HepG2 (cell line): ENCODE measurements around the gene ANKLE1. TPM values are rescaled to one million over a fixed set of nuclear protein-coding genes. Genes with fewer than 3 reads are reported as not detected.

Source experiments
- BCL6 ChIP-seq: IDR thresholded peaks from 2 replicates; pipeline ENCODE4 v1.6.1; 2016; ENCODE audit warnings: missing genetic modification reagents, missing compliant biosample characterization
- CREB1 ChIP-seq, 2 experiments: fragments of 450-650 bp in 1 of 2; IDR thresholded peaks; 2 replicates each; pipeline ENCODE4 v1.6.1; 2016 to 2017; ENCODE audit warnings: control low read depth in 1 of 2, mild to moderate bottlenecking in 1 of 2, missing compliant biosample characterization in 1 of 2, missing genetic modification characterization in 1 of 2
- ERF ChIP-seq: IDR thresholded peaks from 2 replicates; pipeline ENCODE4 v1.6.1; 2018; ENCODE audit warnings: missing biosample characterization, missing genetic modification reagents
- GMEB1 ChIP-seq: sonication (generic); formaldehyde crosslinking; IDR thresholded peaks from 2 replicates; pipeline ENCODE4 v1.5.1; 2020; ENCODE audit warnings: missing genetic modification reagents, mild to moderate bottlenecking, borderline replicate concordance
- IKZF4 ChIP-seq: sonication (generic); formaldehyde crosslinking; IDR thresholded peaks from 2 replicates; pipeline ENCODE4 v1.5.1; 2020; ENCODE audit warnings: borderline replicate concordance, mild to moderate bottlenecking, low read depth, missing genetic modification reagents; ENCODE audit errors: not compliant biosample characterization
- MEF2D ChIP-seq: sonication (generic); formaldehyde crosslinking; IDR thresholded peaks from 2 replicates; pipeline ENCODE4 v1.5.1; 2020; ENCODE audit warnings: mild to moderate bottlenecking, missing genetic modification reagents
- NR2C2 ChIP-seq: sonication (generic); formaldehyde crosslinking; IDR thresholded peaks from 2 replicates; pipeline ENCODE4 v1.4.0; 2020; ENCODE audit warnings: missing genetic modification reagents, mild to moderate bottlenecking, moderate library complexity, borderline replicate concordance
- NR2F1 ChIP-seq, 2 experiments: fragments of 450-650 bp in 1 of 2; formaldehyde crosslinking in 1 of 2; IDR thresholded peaks; 2 replicates each; pipeline versions ENCODE4 v1.5.0 to v1.6.1; 2016 to 2020; ENCODE audit warnings: mild to moderate bottlenecking in 1 of 2, missing compliant biosample characterization in 1 of 2, missing genetic modification reagents in 1 of 2, moderate library complexity in 1 of 2
- PHF21A ChIP-seq: sonication (generic); formaldehyde crosslinking; IDR thresholded peaks from 2 replicates; pipeline ENCODE4 v1.5.0; 2020; ENCODE audit warnings: mild to moderate bottlenecking, missing genetic modification reagents
- SNAPC2 ChIP-seq: sonication (generic); formaldehyde crosslinking; IDR thresholded peaks from 2 replicates; pipeline ENCODE4 v1.8.1; 2022; ENCODE audit warnings: mild to moderate bottlenecking, missing genetic modification reagents
- SPEN ChIP-seq: sonication (generic); formaldehyde crosslinking; IDR thresholded peaks from 2 replicates; pipeline ENCODE4 v1.5.1; 2020; ENCODE audit warnings: low read depth, mild to moderate bottlenecking, missing genetic modification reagents
- TBX2 ChIP-seq: sonication (generic); formaldehyde crosslinking; IDR thresholded peaks from 2 replicates; pipeline ENCODE4 v1.5.0; 2020; ENCODE audit warnings: missing genetic modification reagents, mild to moderate bottlenecking, borderline replicate concordance
- ZIK1 ChIP-seq: sonication (generic); formaldehyde crosslinking; IDR thresholded peaks from 2 replicates; pipeline ENCODE4 v1.5.0; 2020; ENCODE audit warnings: mild to moderate bottlenecking, low read depth, missing genetic modification reagents, borderline replicate concordance
- ZNF138 ChIP-seq: sonication (generic); formaldehyde crosslinking; IDR thresholded peaks from 2 replicates; pipeline ENCODE4 v1.5.0; 2020; ENCODE audit warnings: mild to moderate bottlenecking, low read depth, missing genetic modification reagents
- ZNF546 ChIP-seq: sonication (generic); formaldehyde crosslinking; conservative IDR thresholded peaks from 2 replicates; pipeline ENCODE4 v1.8.1; 2023; ENCODE audit warnings: mild to moderate bottlenecking, missing genetic modification reagents
- ZNF879 ChIP-seq: sonication (generic); formaldehyde crosslinking; IDR thresholded peaks from 2 replicates; pipeline ENCODE4 v1.8.1; 2023; ENCODE audit warnings: missing genetic modification reagents
- ZSCAN25 ChIP-seq: sonication (generic); formaldehyde crosslinking; IDR thresholded peaks from 2 replicates; pipeline ENCODE4 v1.8.0; 2022; ENCODE audit warnings: mild to moderate bottlenecking, missing genetic modification reagents
- polyA plus RNA-seq, 8 experiments: library from polyadenylated mRNA; depleted of rRNA in 3 of 8; stranded (reverse) in 7 of 8; unstranded in 1 of 8; fragments of >200 nt; fragmentation: Illumina TruSeq in 4 of 8; extraction: Trizol in 4 of 8; gene quantifications; 2 replicates each; pipeline versions ENCODE4 v1.2.1 to v1.2.3, GENCODE V29; 2011 to 2016; ENCODE audit warnings: low read depth in 4 of 8, missing spikeins in 1 of 8, mixed read lengths in 1 of 8; ENCODE audit not compliant: insufficient read depth in 1 of 8
- total RNA-seq, 5 experiments: library from RNA; depleted of rRNA; stranded (reverse); fragments of >200 nt; fragmentation: Illumina TruSeq; extraction: Trizol; gene quantifications; 2 replicates each; pipeline ENCODE4 v1.2.3, GENCODE V29; 2016; ENCODE audit warnings: low read depth in 1 of 5
- TF ChIP-seq, protein P1 (sequence below): sonication (generic); formaldehyde crosslinking; IDR thresholded peaks from 2 replicates; pipeline ENCODE4 v1.4.0; 2020; ENCODE audit warnings: missing genetic modification reagents
- TF ChIP-seq, protein P2 (sequence below): sonication (generic); formaldehyde crosslinking; IDR thresholded peaks from 2 replicates; pipeline ENCODE4 v1.4.0; 2020; ENCODE audit warnings: missing genetic modification reagents
- TF ChIP-seq, protein P3 (sequence below): sonication (generic); formaldehyde crosslinking; IDR thresholded peaks from 2 replicates; pipeline ENCODE4 v1.4.0; 2020; ENCODE audit warnings: missing genetic modification reagents, borderline replicate concordance

ANKLE1 gene
- total and polyA plus RNA-seq, 2 of the 13 experiments (the other 11 are each of a cell fraction or from before 2014, with no cell fraction given) = 0.69 to 1.5 TPM

GRCh38 chr19:17240062-17240752 is 41.5 kb upstream of the ANKLE1 start (continued):
- TF ChIP-seq, protein P1, sequence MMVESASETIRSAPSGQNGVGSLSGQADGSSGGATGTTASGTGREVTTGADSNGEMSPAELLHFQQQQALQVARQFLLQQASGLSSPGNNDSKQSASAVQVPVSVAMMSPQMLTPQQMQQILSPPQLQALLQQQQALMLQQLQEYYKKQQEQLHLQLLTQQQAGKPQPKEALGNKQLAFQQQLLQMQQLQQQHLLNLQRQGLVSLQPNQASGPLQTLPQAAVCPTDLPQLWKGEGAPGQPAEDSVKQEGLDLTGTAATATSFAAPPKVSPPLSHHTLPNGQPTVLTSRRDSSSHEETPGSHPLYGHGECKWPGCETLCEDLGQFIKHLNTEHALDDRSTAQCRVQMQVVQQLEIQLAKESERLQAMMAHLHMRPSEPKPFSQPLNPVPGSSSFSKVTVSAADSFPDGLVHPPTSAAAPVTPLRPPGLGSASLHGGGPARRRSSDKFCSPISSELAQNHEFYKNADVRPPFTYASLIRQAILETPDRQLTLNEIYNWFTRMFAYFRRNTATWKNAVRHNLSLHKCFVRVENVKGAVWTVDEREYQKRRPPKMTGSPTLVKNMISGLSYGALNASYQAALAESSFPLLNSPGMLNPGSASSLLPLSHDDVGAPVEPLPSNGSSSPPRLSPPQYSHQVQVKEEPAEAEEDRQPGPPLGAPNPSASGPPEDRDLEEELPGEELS = peak; percentile 39
- TF ChIP-seq CREB1 (IDR thresholded peaks at IDR 0.05) = no peak
- TF ChIP-seq CREB1 (CRISPR knock-in tag; IDR thresholded peaks at IDR 0.05) = peak; percentile 30; the same call in 1 of the 2 replicates
- peak; percentile 43; the same call in 1 of the 2 replicates for TF ChIP-seq SPEN
- peak; percentile 75 for TF ChIP-seq BCL6 (CRISPR knock-in tag)
- 0 out of 2 replicates have a peak, but pooled peaks have one; percentile 44 for TF ChIP-seq ZNF546 (CRISPR knock-in tag)
- TF ChIP-seq PHF21A (CRISPR knock-in tag) = peak; percentile 76
- no peak for TF ChIP-seq ZIK1 (CRISPR knock-in tag)
- peak; percentile 94 for TF ChIP-seq NR2C2 (CRISPR knock-in tag)
- TF ChIP-seq, protein P2, sequence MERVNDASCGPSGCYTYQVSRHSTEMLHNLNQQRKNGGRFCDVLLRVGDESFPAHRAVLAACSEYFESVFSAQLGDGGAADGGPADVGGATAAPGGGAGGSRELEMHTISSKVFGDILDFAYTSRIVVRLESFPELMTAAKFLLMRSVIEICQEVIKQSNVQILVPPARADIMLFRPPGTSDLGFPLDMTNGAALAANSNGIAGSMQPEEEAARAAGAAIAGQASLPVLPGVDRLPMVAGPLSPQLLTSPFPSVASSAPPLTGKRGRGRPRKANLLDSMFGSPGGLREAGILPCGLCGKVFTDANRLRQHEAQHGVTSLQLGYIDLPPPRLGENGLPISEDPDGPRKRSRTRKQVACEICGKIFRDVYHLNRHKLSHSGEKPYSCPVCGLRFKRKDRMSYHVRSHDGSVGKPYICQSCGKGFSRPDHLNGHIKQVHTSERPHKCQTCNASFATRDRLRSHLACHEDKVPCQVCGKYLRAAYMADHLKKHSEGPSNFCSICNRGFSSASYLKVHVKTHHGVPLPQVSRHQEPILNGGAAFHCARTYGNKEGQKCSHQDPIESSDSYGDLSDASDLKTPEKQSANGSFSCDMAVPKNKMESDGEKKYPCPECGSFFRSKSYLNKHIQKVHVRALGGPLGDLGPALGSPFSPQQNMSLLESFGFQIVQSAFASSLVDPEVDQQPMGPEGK (CRISPR knock-in tag) = peak; percentile 80
- TF ChIP-seq TBX2 = peak; percentile 43; the same call in 1 of the 2 replicates
- no peak for TF ChIP-seq ZNF138 (CRISPR knock-in tag)
- TF ChIP-seq SNAPC2 (CRISPR knock-in tag) = peak; percentile 34; the same call in 1 of the 2 replicates
- 0 out of 2 replicates have a peak, but pooled peaks have one; percentile 32 for TF ChIP-seq ERF (CRISPR knock-in tag)
- TF ChIP-seq ZSCAN25 (CRISPR knock-in tag) = peak; percentile 86
- TF ChIP-seq ZNF879 (CRISPR knock-in tag) = 0 out of 2 replicates have a peak, but pooled peaks have one; percentile 18
- TF ChIP-seq, protein P3, sequence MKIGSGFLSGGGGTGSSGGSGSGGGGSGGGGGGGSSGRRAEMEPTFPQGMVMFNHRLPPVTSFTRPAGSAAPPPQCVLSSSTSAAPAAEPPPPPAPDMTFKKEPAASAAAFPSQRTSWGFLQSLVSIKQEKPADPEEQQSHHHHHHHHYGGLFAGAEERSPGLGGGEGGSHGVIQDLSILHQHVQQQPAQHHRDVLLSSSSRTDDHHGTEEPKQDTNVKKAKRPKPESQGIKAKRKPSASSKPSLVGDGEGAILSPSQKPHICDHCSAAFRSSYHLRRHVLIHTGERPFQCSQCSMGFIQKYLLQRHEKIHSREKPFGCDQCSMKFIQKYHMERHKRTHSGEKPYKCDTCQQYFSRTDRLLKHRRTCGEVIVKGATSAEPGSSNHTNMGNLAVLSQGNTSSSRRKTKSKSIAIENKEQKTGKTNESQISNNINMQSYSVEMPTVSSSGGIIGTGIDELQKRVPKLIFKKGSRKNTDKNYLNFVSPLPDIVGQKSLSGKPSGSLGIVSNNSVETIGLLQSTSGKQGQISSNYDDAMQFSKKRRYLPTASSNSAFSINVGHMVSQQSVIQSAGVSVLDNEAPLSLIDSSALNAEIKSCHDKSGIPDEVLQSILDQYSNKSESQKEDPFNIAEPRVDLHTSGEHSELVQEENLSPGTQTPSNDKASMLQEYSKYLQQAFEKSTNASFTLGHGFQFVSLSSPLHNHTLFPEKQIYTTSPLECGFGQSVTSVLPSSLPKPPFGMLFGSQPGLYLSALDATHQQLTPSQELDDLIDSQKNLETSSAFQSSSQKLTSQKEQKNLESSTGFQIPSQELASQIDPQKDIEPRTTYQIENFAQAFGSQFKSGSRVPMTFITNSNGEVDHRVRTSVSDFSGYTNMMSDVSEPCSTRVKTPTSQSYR (CRISPR knock-in tag) = peak; percentile 24; the same call in 1 of the 2 replicates
- peak; percentile 13; the same call in 1 of the 2 replicates for TF ChIP-seq MEF2D
- TF ChIP-seq IKZF4 (CRISPR knock-in tag) = no peak
- no peak for TF ChIP-seq GMEB1 (CRISPR knock-in tag)
- TF ChIP-seq NR2F1 (CRISPR knock-in tag; IDR thresholded peaks at IDR 0.05) = peak; percentile 62 to 67; a peak in 3 of 4 replicates
